ENCODE measurements around the gene HOOK1.
"Not testable (repeated sequence)": the region's sequence is repeated elsewhere in the genome, so short reads cannot be mapped to it uniquely, and the experiment has no call there.

Gene HOOK1

DNA sequence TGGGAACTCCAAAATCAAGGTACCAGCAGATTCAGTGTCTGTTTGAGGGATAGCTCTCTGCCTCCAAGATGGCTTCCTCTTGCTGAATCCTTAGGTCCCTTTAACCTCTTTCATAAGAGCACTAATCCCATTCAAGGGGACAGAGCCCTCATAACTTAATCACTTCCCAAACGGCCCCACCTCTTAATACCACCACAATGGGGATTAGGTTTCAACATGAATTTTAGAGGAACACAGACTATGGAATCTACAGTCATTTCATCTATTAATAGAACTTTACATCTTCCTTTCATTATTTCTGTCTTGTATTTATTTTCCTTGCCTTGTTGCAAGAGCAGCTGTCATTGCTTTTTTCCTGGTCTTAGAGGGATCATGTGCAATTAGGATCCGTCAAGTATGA lies 30.3 kb downstream of the HOOK1 start:
- H3K4me3 ChIP-seq (ENCODE audit: low read depth, low read length): no peak overlapping the region
- TF ChIP-seq, protein P1, sequence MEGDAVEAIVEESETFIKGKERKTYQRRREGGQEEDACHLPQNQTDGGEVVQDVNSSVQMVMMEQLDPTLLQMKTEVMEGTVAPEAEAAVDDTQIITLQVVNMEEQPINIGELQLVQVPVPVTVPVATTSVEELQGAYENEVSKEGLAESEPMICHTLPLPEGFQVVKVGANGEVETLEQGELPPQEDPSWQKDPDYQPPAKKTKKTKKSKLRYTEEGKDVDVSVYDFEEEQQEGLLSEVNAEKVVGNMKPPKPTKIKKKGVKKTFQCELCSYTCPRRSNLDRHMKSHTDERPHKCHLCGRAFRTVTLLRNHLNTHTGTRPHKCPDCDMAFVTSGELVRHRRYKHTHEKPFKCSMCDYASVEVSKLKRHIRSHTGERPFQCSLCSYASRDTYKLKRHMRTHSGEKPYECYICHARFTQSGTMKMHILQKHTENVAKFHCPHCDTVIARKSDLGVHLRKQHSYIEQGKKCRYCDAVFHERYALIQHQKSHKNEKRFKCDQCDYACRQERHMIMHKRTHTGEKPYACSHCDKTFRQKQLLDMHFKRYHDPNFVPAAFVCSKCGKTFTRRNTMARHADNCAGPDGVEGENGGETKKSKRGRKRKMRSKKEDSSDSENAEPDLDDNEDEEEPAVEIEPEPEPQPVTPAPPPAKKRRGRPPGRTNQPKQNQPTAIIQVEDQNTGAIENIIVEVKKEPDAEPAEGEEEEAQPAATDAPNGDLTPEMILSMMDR (IDR thresholded peaks at IDR 0.05; ENCODE audit: insufficient read depth, low read depth, low read length, missing control alignments): no peak
- no peak for DNase-seq (ENCODE audit: low read depth)

DNA sequence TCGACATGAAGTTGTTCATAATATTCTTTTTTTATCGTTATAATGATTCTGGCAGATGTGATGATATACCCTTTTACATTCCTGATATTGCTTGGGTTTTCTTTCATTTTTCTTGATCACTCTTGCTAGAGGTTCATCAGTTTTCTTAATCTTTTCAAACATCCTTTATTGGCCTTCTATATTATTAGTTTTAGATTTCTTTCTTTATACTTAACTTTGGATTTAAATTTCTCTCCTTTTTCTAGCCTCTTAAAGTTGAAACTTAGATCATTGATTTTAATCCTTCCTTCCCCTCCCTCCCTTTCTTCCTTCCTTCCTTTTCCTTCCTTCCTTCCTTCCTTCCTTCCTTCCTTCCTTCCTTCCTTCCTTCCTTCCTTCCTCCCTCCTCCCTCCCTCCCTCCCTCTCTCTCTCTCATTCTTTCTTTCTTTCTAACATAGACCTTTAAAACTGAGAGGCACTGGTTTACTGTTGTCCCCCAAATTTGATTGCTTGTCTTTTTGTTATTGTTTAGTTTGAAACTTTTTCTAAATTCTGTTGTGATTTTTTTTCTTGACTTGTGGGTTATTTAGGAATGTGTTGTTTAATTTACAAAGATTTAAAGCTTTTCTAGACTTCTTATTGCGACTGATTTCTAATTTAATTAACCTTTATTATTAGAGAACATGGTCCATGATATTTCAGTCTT lies 31.6 kb downstream of the HOOK1 start:
- no peak for DNase-seq (ENCODE audit: low read depth)
- TF ChIP-seq, protein P1 (IDR thresholded peaks at IDR 0.05; ENCODE audit: insufficient read depth, low read depth, low read length, missing control alignments): no peak

DNA sequence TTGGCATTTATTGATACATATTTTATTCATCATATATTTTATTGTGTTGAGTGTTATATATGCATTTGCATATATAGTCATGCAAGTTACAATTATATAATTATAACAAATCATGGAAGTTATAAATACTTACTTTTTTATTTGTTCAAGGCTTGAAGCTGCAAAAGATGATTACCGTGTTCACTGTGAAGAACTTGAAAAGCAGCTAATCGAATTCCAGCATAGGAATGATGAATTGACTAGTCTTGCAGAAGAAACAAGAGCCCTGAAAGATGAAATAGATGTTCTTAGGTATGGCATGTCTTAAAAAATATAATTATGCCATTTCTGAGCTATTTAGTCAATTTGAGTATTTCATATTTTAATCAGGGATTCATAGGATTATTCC lies 32.1 kb downstream of the HOOK1 start:
- TF ChIP-seq, protein P1 (IDR thresholded peaks at IDR 0.05; ENCODE audit: insufficient read depth, low read depth, low read length, missing control alignments): no peak
- DNase-seq (ENCODE audit: low read depth): no peak
- H3K4me3 ChIP-seq (ENCODE audit: low read depth, low read length): no peak overlapping the region

More for the DNA sequence above, 31.6 kb downstream of the HOOK1 start:
- H3K4me3 ChIP-seq (ENCODE audit: low read depth, low read length): no peak overlapping the region

DNA sequence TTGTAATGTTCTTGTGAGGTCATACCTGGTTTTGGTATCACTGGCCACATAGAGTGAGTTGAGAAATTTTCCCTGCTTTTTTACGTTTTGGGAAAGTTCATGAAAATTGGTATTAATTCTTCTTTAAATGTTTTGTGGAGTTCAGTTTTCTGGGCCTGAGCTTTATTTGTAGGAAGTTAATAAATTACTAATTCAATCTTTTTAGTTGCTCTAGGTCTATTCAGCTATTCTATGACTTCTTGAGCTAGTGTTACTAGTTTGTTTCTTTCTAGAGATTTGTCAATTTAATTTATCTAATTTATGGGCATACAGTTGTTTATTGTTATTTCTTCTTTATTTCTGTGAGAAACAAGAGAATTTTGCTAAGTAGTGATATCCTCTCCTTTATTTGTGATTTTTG lies 37.4 kb downstream of the HOOK1 start:
- DNase-seq (ENCODE audit: low read depth): no peak
- TF ChIP-seq, protein P1 (IDR thresholded peaks at IDR 0.05; ENCODE audit: insufficient read depth, low read depth, low read length, missing control alignments): no peak
- H3K4me3 ChIP-seq (ENCODE audit: low read depth, low read length): no peak overlapping the region

DNA sequence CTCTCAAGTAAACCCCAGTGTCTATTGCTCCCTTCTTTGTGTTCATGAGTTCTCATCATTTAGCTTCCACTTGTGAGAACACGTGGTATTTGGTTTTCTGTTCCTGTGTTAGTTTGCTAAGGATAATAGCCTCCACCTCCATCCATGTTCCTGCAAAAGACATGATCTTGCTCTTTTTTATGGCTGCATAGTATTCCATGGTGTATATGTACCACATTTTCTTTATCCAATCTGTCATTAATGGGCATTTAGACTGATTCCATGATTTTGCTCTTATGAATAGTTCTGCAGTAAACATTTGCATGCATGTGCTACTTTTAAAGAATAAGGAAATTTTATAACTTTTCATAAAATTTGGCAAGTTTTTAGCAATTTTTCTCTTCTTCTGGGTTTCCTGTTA lies 40.5 kb downstream of the HOOK1 start:
- not testable (repeated sequence) for DNase-seq (ENCODE audit: low read depth); H3K4me3 ChIP-seq (ENCODE audit: low read depth, low read length)

DNA sequence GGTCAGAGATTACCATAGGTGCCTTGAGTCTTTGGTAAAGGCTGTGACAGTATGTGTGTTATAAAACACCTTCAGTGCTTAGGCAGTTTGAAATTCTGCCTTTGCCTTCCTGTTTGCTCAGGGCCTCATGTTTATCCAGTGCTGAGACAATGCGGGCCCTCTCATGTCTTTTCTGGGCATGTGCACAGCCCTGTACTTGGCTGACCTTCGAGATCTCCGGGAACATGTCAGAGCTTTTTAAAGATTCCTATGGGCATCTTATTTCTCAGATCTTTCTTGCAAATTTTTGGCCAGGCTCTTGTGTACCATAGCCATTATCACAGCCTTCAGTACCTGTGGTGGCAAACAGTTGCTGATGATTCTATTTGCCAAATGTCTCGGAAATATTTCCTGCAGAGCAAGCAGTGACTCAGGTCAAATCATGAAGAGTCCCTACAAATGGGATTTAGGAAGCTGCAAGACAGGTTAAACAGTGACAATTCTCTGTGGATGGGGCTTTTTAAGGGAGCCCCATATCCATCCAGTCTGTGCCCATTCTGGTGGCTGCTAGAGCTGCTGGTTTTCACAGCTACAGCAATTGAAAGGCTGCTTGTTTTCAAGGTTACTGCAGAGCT lies 42.1 kb downstream of the HOOK1 start:
- DNase-seq (ENCODE audit: low read depth): no peak
- TF ChIP-seq, protein P1 (IDR thresholded peaks at IDR 0.05; ENCODE audit: insufficient read depth, low read depth, low read length, missing control alignments): no peak
- H3K4me3 ChIP-seq (ENCODE audit: low read depth, low read length): no peak overlapping the region

DNA sequence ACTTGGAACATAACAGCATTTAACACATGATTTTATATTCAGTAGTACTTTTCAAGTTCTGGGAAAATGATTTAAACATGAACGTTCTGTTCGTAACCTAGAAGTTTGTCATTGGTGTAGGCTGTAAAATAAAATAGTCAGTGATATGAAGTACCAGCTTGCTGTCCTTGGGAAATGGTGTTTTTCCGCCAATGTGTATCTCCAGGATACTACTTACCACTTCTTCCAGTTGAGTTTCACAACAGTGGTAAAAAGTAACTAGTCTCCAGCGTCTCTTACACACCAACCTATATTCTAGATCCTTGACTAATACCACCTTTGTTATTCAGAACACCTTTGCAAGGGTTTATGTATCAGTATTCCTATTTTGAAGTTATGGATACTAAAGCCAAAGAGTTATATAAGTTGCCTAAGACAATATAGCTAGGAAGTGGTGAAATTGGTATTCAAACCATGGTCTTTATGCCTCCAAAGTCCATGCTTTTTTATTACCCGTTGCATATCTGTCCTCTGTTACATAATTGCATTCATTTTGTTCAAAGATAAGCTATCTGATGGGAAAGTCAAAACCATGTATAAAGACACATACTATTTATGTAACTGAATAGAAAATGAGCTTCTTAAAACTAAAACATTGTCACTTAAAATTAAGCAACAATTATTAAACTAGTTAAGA lies 43.1 kb downstream of the HOOK1 start:
- TF ChIP-seq, protein P1 (IDR thresholded peaks at IDR 0.05; ENCODE audit: insufficient read depth, low read depth, low read length, missing control alignments): no peak
- DNase-seq (ENCODE audit: low read depth): no peak
- H3K4me3 ChIP-seq (ENCODE audit: low read depth, low read length): no peak overlapping the region

Data from GM12865 (cell line).